ENCODE measurements around the gene MCTP2. TPM values are rescaled to one million over a fixed set of nuclear protein-coding genes. Genes with fewer than 3 reads are reported as not detected.

Gene MCTP2
- total and polyA plus RNA-seq, 9 donors: 0.33 to 1.7 (median 0.61) TPM

- DNase-seq: no peak
- Histone ChIP-seq H3K4me1 (ENCODE audit: control insufficient read depth, insufficient read depth, low read length) (no peaks in the 10 kb centered on the region), H3K4me3 (ENCODE audit: low read length) (no peak overlapping the region), H3K27ac (ENCODE audit: low read length) (no peak overlapping the region), H3K27me3 (ENCODE audit: control insufficient read depth, insufficient read depth, low read length) (no peaks in the 10 kb centered on the region), H3K36me3 (ENCODE audit: control insufficient read depth, insufficient read depth, low read length) (no peaks in the 10 kb centered on the region), H3K9me3 (replicated peaks; ENCODE audit: control insufficient read depth, low read depth, low read length) (no peaks in the 10 kb centered on the region)
- WGBS (ENCODE audit: insufficient coverage): no CpG with 5 or more reads among the region's 2 CpGs
These were observed 90.8 kb downstream of the MCTP2 start for GRCh38 chr15:94322141-94322540.

- Histone ChIP-seq H3K9me3 (replicated peaks; ENCODE audit: control insufficient read depth, low read depth, low read length) (no peaks in the 10 kb centered on the region), H3K4me3 (ENCODE audit: low read length) (no peak overlapping the region), H3K27me3 (ENCODE audit: control insufficient read depth, insufficient read depth, low read length) (no peaks in the 10 kb centered on the region), H3K27ac (ENCODE audit: low read length) (no peak overlapping the region), H3K4me1 (ENCODE audit: control insufficient read depth, insufficient read depth, low read length) (no peaks in the 10 kb centered on the region), H3K36me3 (ENCODE audit: control insufficient read depth, insufficient read depth, low read length) (no peaks in the 10 kb centered on the region)
- DNase-seq: no peak
These were observed 91.7 kb downstream of the MCTP2 start for GRCh38 chr15:94323076-94323475.

GRCh38 chr15:94324117-94324826, 92.9 kb downstream of the MCTP2 start:
- Histone ChIP-seq H3K4me3 (ENCODE audit: low read length) (no peak overlapping the region), H3K9me3 (replicated peaks; ENCODE audit: control insufficient read depth, low read depth, low read length) (no peaks in the 10 kb centered on the region), H3K4me1 (ENCODE audit: control insufficient read depth, insufficient read depth, low read length) (no peaks in the 10 kb centered on the region), H3K36me3 (ENCODE audit: control insufficient read depth, insufficient read depth, low read length) (no peaks in the 10 kb centered on the region), H3K27ac (ENCODE audit: low read length) (no peak overlapping the region), H3K27me3 (ENCODE audit: control insufficient read depth, insufficient read depth, low read length) (no peaks in the 10 kb centered on the region)
- WGBS (ENCODE audit: insufficient coverage): 16% methylated on average over 9 of the region's 17 CpGs
- peak; percentile 76 for DNase-seq

- Histone ChIP-seq H3K4me1 (ENCODE audit: control insufficient read depth, insufficient read depth, low read length) (no peaks in the 10 kb centered on the region), H3K27ac (ENCODE audit: low read length) (no peak overlapping the region), H3K27me3 (ENCODE audit: control insufficient read depth, insufficient read depth, low read length) (no peaks in the 10 kb centered on the region), H3K36me3 (ENCODE audit: control insufficient read depth, insufficient read depth, low read length) (no peaks in the 10 kb centered on the region), H3K4me3 (ENCODE audit: low read length) (no peak overlapping the region), H3K9me3 (replicated peaks; ENCODE audit: control insufficient read depth, low read depth, low read length) (no peaks in the 10 kb centered on the region)
- DNase-seq: no peak
- 97% methylated on average over 4 of the region's 15 CpGs for WGBS (ENCODE audit: insufficient coverage)
These were observed 93.7 kb downstream of the MCTP2 start for GRCh38 chr15:94324835-94325767.

GRCh38 chr15:94327356-94327936, 96.1 kb downstream of the MCTP2 start:
- no peaks in the 10 kb centered on the region for H3K4me1 ChIP-seq (ENCODE audit: control insufficient read depth, insufficient read depth, low read length)
- H3K9me3 ChIP-seq (replicated peaks; ENCODE audit: control insufficient read depth, low read depth, low read length): no peaks in the 10 kb centered on the region
- H3K4me3 ChIP-seq (ENCODE audit: low read length): no peak overlapping the region
- no peak overlapping the region for H3K27ac ChIP-seq (ENCODE audit: low read length)
- no CpG with 5 or more reads among the region's 2 CpGs for WGBS (ENCODE audit: insufficient coverage)
- H3K27me3 ChIP-seq (ENCODE audit: control insufficient read depth, insufficient read depth, low read length): no peaks in the 10 kb centered on the region
- DNase-seq: peak; percentile 50
- no peaks in the 10 kb centered on the region for H3K36me3 ChIP-seq (ENCODE audit: control insufficient read depth, insufficient read depth, low read length)

- no peaks in the 10 kb centered on the region for H3K4me1 ChIP-seq (ENCODE audit: control insufficient read depth, insufficient read depth, low read length)
- no peaks in the 10 kb centered on the region for H3K27me3 ChIP-seq (ENCODE audit: control insufficient read depth, insufficient read depth, low read length)
- H3K9me3 ChIP-seq (replicated peaks; ENCODE audit: control insufficient read depth, low read depth, low read length): no peaks in the 10 kb centered on the region
- H3K36me3 ChIP-seq (ENCODE audit: control insufficient read depth, insufficient read depth, low read length): no peaks in the 10 kb centered on the region
- DNase-seq: no peak
- no peak overlapping the region for H3K4me3 ChIP-seq (ENCODE audit: low read length)
- H3K27ac ChIP-seq (ENCODE audit: low read length): no peak overlapping the region
- WGBS (ENCODE audit: insufficient coverage): 77% methylated on average over 3 of the region's 3 CpGs
These were observed 100.4 kb downstream of the MCTP2 start for GRCh38 chr15:94331731-94332130.

GRCh38 chr15:94335616-94336015, 104.3 kb downstream of the MCTP2 start:
- H3K36me3 ChIP-seq (ENCODE audit: control insufficient read depth, insufficient read depth, low read length): no peaks in the 10 kb centered on the region
- no peak for DNase-seq
- H3K4me1 ChIP-seq (ENCODE audit: control insufficient read depth, insufficient read depth, low read length): no peaks in the 10 kb centered on the region
- WGBS (ENCODE audit: insufficient coverage): no CpG with 5 or more reads among the region's 3 CpGs
- H3K27ac ChIP-seq (ENCODE audit: low read length): no peak overlapping the region
- H3K9me3 ChIP-seq (replicated peaks; ENCODE audit: control insufficient read depth, low read depth, low read length): no peaks in the 10 kb centered on the region
- no peak overlapping the region for H3K4me3 ChIP-seq (ENCODE audit: low read length)
- H3K27me3 ChIP-seq (ENCODE audit: control insufficient read depth, insufficient read depth, low read length): no peaks in the 10 kb centered on the region

- DNase-seq: no peak
- Histone ChIP-seq H3K4me1 (ENCODE audit: control insufficient read depth, insufficient read depth, low read length) (no peaks in the 10 kb centered on the region), H3K9me3 (replicated peaks; ENCODE audit: control insufficient read depth, low read depth, low read length) (no peaks in the 10 kb centered on the region), H3K4me3 (ENCODE audit: low read length) (no peak overlapping the region), H3K27me3 (ENCODE audit: control insufficient read depth, insufficient read depth, low read length) (no peaks in the 10 kb centered on the region), H3K27ac (ENCODE audit: low read length) (no peak overlapping the region), H3K36me3 (ENCODE audit: control insufficient read depth, insufficient read depth, low read length) (no peaks in the 10 kb centered on the region)
- WGBS (ENCODE audit: insufficient coverage): 80% methylated on average over 4 of the region's 13 CpGs
These were observed 105.6 kb downstream of the MCTP2 start for GRCh38 chr15:94336817-94337467.

GRCh38 chr15:94338243-94338846, 107.0 kb downstream of the MCTP2 start:
- H3K4me3 ChIP-seq (ENCODE audit: low read length): no peak overlapping the region
- no CpG with 5 or more reads among the region's 16 CpGs for WGBS (ENCODE audit: insufficient coverage)
- no peaks in the 10 kb centered on the region for H3K27me3 ChIP-seq (ENCODE audit: control insufficient read depth, insufficient read depth, low read length)
- no peaks in the 10 kb centered on the region for H3K4me1 ChIP-seq (ENCODE audit: control insufficient read depth, insufficient read depth, low read length)
- no peak for DNase-seq
- H3K36me3 ChIP-seq (ENCODE audit: control insufficient read depth, insufficient read depth, low read length): no peaks in the 10 kb centered on the region
- no peak overlapping the region for H3K27ac ChIP-seq (ENCODE audit: low read length)
- no peaks in the 10 kb centered on the region for H3K9me3 ChIP-seq (replicated peaks; ENCODE audit: control insufficient read depth, low read depth, low read length)

Measured in muscle of leg (tissue), 11 donors.